Activated naive CD8-positive, alpha-beta T cell treated with anti-CD3 and anti-CD28 coated beads, Interleukin-2, amount 50 U/mL, for 24 hours (primary cell): ENCODE data around the gene CYLD.

Experiments used
- ATAC-seq: fragments of 150-1000 bp; cut with Tn5 transposase; one replicate; pipeline ENCODE4 v1.10.0; 2021
- DNase-seq: peaks from one replicate; pipeline ENCODE4 v3.0.0; 2021
- H3K27ac Mint-ChIP-seq: one replicate; pipeline ENCODE4 v1.8.0; 2021; ENCODE audit warnings: mild to moderate bottlenecking, mixed read lengths
- H3K27me3 Mint-ChIP-seq: one replicate; pipeline ENCODE4 v1.8.0; 2021; ENCODE audit warnings: mixed read lengths
- H3K36me3 Mint-ChIP-seq: one replicate; pipeline ENCODE4 v1.8.0; 2021; ENCODE audit warnings: low read depth, mixed read lengths
- H3K4me1 Mint-ChIP-seq: one replicate; pipeline ENCODE4 v1.8.0; 2021; ENCODE audit warnings: mixed read lengths
- H3K4me3 Mint-ChIP-seq: one replicate; pipeline ENCODE4 v1.8.0; 2021; ENCODE audit warnings: mild to moderate bottlenecking, moderate library complexity, mixed read lengths
- H3K9me3 Mint-ChIP-seq: one replicate; pipeline ENCODE4 v1.8.0; 2021; ENCODE audit warnings: mixed read lengths

CYLD gene

DNA sequence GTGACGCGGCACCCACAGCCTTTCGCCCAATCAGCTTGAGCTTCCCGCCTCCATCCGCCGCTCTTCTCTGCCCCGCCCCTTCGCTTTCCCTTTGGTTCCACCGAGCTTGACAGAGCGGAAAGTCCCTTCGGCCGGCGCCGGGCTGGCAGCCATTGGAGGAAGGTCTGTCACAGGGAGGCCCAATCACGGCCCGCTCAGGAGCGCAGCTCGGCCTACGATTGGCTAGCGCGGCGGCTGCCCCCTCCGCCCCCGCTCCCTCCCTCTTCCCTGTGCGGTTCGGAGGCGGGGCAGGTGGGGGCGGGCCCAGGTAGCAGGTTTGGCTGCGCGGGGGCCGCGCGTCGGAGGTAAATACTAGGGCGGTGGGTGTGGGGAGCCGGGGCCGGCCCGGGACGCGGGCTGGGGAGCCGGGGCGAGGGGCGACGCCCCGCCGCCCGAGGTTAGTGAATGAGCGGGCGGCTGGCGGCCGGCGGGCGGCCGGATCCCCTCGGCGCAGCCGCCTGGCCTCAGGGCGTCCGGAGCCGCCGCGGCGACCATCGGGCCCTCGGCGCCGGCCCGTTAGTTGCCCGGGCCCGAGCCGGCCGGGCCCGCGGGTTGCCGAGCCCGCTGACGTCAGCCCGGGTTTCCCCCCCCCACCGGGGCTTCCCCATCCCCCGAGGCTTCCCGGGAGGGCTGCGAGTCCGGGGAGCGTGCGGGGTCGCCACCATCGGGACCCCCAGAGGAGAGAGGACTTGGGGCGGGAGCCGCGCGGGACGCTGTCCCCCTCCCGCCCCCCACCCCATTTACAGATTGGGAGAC lies at the start of gene CYLD:
TSS of gene CYLD (plus strand) at position 306 of the 795 bp plus-strand sequence. CDS start 7,613 bp downstream, outside the sequence.
- DNase-seq (peak; percentile 99), ATAC-seq (peak; percentile 93)
- Mint-ChIP-seq H3K27me3 (peaks cover 1% of the 10 kb centered on the region), H3K4me1 (peaks cover 62% of the 10 kb centered on the region), H3K27ac (peak within 1 kb of the TSS; percentile 91), H3K36me3 (peaks cover 15% of the 10 kb centered on the region), H3K9me3 (no peaks in the 10 kb centered on the region), H3K4me3 (peak within 1 kb of the TSS; percentile 87)

DNA sequence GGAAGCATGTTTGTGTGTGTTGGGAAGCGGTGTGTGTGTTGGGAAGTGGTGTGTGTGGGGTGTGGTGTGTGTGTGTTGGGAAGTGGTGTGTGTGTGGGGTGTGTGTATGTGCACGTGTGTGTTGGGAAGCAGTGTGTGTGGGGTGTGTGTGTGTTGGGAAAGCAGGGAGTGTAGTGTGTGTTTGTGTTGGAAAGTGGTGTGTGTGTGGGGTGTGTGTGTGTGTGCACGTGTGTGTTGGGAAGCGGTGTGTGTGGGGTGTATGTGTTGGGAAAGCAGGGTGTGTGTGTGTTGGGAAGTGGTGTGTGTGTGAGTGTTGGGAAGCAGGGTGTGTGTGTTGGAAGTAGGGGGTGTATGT lies 49.3 kb upstream of the CYLD start:
- H3K4me3 Mint-ChIP-seq, result peak overlapping the region; percentile 56
- peaks cover 7% of the 10 kb centered on the region for H3K27me3 Mint-ChIP-seq
- ATAC-seq, result no peak
- no peaks in the 10 kb centered on the region for H3K9me3 Mint-ChIP-seq
- DNase-seq, result no peak
- H3K4me1 Mint-ChIP-seq, result peaks cover 60% of the 10 kb centered on the region
- H3K36me3 Mint-ChIP-seq, result peaks cover 3% of the 10 kb centered on the region
- peak overlapping the region; percentile 37 for H3K27ac Mint-ChIP-seq

DNA sequence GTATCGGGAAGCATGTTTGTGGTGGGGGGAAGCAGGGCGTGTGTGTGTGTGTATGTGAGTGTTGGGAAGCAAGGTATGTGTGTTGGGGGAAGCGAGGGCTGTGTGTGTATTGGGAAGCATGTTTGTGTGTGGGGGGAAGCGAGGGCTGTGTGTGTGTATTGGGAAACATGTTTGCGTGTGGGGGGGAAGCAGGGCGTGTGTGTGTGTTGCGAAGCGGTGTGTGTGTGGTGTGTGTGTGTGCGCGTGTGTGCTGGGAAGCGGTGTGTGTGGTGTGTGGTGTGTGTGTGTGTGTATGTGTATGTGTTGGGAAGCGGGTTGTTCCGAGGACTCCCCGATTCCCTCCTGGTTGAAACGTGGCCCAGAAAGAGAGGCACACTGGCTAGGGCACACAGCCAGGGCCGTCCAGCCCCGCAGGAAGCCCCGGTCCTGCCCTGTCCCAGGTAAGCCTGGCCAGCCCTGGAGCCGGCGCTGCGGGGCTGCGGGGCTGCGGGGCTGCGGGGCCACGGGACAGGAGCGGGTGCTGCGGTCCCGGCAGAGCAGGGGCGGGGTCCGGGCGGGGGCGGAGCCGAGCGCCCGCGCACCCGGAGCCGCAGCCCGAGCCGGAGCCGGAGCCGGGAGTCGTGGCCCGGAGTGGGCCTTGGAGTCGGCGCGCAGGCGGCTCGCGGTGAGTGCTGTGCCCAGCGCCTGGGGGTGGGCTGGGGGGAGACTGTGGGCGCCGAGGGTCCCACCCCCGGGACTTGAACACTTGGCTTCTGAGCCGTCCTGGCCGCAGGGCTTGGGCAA lies 48.7 kb upstream of the CYLD start, which contains the start of gene NOD2:
TSS of gene NOD2 (plus strand) at position 608 of the 783 bp plus-strand sequence. CDS start 5,890 bp downstream, outside the sequence.
- ATAC-seq, result no peak
- Mint-ChIP-seq H3K4me3 (peak within 1 kb of the TSS; percentile 69), H3K27ac (peak within 1 kb of the TSS; percentile 67), H3K9me3 (no peaks in the 10 kb centered on the region), H3K36me3 (peaks cover 3% of the 10 kb centered on the region), H3K27me3 (peaks cover 7% of the 10 kb centered on the region), H3K4me1 (peaks cover 65% of the 10 kb centered on the region)
- DNase-seq, result peak; percentile 30

DNA sequence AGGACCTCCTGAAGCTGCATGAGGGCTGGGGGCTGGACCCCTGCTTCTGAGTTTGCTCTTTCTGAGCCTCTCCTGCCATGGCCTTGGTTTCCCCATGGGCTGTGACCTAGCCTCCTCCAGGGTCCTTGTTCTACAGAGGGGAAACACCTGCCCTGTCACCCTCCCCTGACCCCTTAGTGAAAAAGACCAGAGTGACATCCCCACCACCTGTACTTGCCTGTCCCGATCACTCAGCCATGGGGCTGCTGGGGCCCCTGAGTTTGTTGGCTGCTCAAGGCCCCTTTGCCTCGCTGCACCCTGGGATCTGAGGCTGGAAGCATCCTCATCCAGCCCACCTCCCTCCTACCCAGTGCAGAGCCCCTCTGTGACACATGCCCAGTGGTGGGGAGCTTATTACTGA lies 47.7 kb upstream of the CYLD start:
- peaks cover 72% of the 10 kb centered on the region for H3K4me1 Mint-ChIP-seq
- DNase-seq, result no peak
- no peaks in the 10 kb centered on the region for H3K9me3 Mint-ChIP-seq
- peak overlapping the region; percentile 67 for H3K27ac Mint-ChIP-seq
- peak overlapping the region; percentile 69 for H3K4me3 Mint-ChIP-seq
- peaks cover 7% of the 10 kb centered on the region for H3K27me3 Mint-ChIP-seq
- ATAC-seq, result no peak
- peaks cover 3% of the 10 kb centered on the region for H3K36me3 Mint-ChIP-seq

DNA sequence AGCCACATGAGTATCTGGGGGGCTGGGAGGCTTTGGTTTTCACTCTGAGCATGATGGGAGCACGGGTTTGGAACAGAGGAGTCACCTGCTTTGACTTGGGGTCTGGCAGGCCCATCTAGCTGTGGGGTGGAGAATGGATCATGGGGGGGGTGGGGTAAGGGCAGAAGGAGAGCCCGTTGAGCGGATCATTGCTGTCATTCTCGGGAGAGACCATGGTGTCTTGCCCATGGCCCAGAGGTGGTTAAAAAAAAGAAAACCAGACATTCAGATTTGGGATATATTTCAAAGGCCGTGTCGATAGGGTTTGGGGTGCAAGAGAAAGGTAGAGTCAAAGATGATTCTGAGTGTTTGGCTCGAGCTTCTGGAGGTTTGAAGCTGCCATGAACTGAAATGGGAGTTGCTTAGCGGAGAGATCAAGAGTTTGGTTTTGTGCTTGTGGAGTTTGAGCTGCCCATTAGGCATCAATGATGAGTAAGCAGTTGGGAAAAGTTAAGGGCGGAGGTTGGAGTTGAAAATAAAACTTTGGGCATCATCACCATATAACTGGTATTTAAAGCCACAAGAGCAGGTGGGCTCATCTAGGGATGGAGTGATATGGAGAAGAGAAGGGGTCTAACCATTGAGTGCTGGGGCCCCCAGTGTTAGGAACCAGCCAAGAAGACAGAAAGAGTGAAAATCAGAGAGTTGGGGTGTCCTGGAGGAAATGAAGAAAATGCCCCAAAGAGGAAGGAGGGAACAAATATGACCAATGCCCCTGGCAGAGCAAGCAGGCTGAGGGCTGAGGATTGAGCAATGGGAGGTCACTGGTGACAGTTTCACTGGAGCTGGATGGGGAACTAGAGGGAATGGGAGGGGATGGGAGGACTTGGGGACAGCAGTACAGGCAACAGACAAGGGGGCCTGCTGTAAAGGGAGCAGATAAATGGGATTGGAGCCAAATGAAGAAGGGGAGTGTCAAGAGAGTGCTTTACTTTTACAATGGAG lies 46.6 kb upstream of the CYLD start:
- peaks cover 78% of the 10 kb centered on the region for H3K4me1 Mint-ChIP-seq
- peaks cover 7% of the 10 kb centered on the region for H3K36me3 Mint-ChIP-seq
- peak overlapping the region; percentile 69 for H3K4me3 Mint-ChIP-seq
- DNase-seq (no peak), ATAC-seq (no peak)
- peak overlapping the region; percentile 3 for H3K27ac Mint-ChIP-seq
- H3K9me3 Mint-ChIP-seq, result no peaks in the 10 kb centered on the region
- H3K27me3 Mint-ChIP-seq, result peaks cover 7% of the 10 kb centered on the region

DNA sequence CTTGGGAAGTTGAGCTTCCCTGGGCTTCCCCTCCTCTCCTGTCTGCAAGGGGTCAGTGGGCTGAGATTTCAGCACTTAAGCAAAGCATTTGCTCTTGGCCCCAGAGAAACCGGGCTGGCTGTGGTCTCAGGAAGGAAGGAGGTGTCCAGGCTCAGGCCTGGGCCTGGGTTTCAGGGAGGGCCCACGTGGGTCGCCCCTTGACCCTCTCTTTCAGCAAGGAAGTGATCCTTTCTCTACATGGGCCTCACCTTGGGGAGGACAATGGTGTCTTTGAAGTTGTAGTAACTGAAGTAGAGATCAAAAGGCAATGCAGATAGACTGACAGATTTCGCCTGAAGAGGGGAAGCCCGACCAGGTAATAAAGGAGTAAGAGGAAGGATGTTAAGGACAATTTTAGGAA lies 45.8 kb upstream of the CYLD start:
- peak overlapping the region; percentile 83 for H3K27ac Mint-ChIP-seq
- H3K9me3 Mint-ChIP-seq, result no peaks in the 10 kb centered on the region
- H3K4me1 Mint-ChIP-seq, result peaks cover 81% of the 10 kb centered on the region
- peaks cover 7% of the 10 kb centered on the region for H3K27me3 Mint-ChIP-seq
- H3K36me3 Mint-ChIP-seq, result peaks cover 9% of the 10 kb centered on the region
- DNase-seq, result no peak
- H3K4me3 Mint-ChIP-seq, result peak overlapping the region; percentile 9
- no peak for ATAC-seq

DNA sequence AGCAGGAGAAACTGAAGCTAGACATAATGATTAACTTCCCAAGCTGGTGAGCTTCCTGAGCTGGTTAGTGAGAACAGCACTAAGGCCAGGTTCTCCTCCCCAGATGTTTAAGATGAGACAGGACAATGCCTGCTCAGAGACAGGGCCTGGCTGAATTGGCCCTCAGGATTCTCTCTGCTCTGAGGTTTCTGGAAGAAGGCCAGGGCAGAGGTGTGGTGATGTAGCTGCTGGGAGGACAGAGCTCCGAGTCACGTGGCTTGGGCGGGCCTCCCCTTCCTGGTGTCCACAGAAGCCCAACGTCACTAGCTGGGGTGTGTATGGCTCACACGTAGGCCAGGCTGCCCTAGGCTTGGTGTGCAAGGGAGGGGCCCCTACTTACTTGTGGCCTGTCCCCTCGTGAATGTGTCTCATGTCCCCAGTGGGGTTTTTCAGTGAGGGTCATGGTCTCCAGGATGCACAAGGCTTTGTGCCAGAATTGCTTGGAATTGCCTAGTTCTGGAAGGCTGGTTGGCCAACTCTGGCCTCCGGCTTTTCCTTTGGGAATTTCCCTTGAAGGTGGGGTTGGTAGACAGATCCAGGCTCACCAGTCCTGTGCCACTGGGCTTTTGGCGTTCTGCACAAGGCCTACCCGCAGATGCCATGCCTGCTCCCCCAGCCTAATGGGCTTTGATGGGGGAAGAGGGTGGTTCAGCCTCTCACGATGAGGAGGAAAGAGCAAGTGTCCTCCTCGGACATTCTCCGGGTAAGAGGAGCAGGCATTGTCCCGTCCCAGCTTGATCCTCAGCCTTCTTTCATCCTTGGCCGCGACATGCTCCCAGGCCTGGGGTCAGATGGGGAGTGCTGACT lies 45.1 kb upstream of the CYLD start:
- peak; percentile 13 for ATAC-seq
- Mint-ChIP-seq H3K4me1 (peaks cover 85% of the 10 kb centered on the region), H3K4me3 (peak overlapping the region; percentile 9), H3K27me3 (peaks cover 7% of the 10 kb centered on the region), H3K36me3 (peaks cover 9% of the 10 kb centered on the region), H3K9me3 (no peaks in the 10 kb centered on the region), H3K27ac (peak overlapping the region; percentile 83)
- DNase-seq, result peak; percentile 67

DNA sequence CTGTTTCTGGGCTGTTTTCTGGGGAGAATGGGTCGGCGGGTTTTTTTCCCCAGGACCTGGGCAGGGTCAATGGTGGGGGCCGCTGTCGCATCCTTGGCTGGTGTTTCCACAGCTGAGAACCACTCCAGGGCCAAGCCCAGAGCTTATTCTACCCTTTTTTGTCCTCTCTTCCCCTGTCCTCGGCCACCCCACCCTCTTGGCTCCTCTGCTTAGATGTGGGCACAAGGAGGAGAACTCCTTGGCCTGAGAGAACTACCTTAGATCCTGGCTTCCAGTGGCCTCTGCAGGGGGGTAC lies 44.5 kb upstream of the CYLD start:
- H3K36me3 Mint-ChIP-seq, result peaks cover 9% of the 10 kb centered on the region
- peaks cover 7% of the 10 kb centered on the region for H3K27me3 Mint-ChIP-seq
- DNase-seq (no peak), ATAC-seq (no peak)
- no peaks in the 10 kb centered on the region for H3K9me3 Mint-ChIP-seq
- H3K27ac Mint-ChIP-seq, result peak overlapping the region; percentile 83
- H3K4me3 Mint-ChIP-seq, result peak overlapping the region; percentile 73
- peaks cover 85% of the 10 kb centered on the region for H3K4me1 Mint-ChIP-seq

DNA sequence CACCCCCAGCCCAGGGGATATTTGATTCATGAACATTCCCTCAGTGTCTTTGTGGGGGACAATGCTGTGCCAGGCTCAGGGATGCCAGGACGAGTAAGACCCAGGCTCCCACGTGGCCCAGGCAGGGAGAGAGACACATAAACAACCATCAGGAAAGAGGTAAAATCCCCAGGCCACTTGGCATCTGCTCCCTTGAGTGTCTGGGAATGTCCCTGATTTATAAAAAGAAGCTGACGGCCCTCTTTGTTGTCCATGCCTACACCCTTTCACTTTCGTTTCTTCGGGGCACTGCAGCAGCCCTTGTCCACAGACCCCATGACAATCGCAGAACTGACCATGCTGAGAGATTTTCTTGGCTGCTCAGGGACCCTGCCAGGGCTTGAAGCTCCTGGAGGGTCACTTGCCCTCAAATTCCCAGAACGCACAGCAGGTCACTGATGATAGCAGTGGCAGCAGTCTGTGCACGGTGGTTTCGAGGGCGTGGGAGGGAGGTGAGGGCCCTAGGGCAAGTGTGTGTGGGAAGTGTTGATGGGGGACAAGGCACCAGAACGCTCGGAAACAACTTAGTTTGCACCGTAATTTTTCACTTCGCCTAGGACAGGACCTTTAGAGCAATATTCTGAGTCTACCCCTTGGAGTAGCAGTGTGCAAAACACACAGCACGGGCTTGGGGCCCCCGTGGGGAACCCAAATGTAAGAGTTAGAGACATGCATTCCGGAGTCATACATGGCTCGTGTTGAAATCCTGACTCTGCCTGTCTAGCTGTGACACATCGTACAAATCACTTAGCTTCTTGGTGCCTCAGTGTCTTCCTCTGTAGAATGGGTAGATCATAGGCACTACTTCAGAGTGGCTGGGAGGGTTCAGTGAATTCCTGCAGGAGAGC lies 43.8 kb upstream of the CYLD start:
- Mint-ChIP-seq H3K4me1 (peaks cover 84% of the 10 kb centered on the region), H3K36me3 (peaks cover 11% of the 10 kb centered on the region), H3K27ac (peak overlapping the region; percentile 83), H3K4me3 (peak overlapping the region; percentile 73), H3K9me3 (no peaks in the 10 kb centered on the region), H3K27me3 (peaks cover 7% of the 10 kb centered on the region)
- DNase-seq (peak; percentile 67), ATAC-seq (peak; percentile 65)

DNA sequence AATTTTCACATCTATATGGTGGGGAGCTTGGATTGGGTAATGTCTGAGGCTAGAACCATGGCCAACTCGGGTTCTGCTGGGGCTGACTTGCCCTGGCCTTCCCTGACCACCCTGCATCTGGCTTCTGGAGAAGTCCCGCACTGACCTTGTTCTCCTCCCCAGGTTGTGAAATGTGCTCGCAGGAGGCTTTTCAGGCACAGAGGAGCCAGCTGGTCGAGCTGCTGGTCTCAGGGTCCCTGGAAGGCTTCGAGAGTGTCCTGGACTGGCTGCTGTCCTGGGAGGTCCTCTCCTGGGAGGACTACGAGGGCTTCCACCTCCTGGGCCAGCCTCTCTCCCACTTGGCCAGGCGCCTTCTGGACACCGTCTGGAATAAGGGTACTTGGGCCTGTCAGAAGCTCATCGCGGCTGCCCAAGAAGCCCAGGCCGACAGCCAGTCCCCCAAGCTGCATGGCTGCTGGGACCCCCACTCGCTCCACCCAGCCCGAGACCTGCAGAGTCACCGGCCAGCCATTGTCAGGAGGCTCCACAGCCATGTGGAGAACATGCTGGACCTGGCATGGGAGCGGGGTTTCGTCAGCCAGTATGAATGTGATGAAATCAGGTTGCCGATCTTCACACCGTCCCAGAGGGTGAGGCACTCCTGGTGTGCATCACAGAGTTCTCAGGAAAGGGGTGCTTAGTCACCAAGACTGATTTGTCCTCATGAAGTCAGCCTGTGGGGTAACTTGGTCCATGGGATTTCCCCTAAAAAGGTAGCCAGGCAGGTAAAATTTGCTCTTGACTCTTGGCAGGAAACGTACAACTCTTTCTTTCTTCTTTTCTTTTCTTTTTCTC lies 42.3 kb upstream of the CYLD start:
- H3K36me3 Mint-ChIP-seq, result peaks cover 21% of the 10 kb centered on the region
- peaks cover 78% of the 10 kb centered on the region for H3K4me1 Mint-ChIP-seq
- ATAC-seq (peak; percentile 81), DNase-seq (peak; percentile 65)
- H3K9me3 Mint-ChIP-seq, result peaks cover 7% of the 10 kb centered on the region
- peaks cover 4% of the 10 kb centered on the region for H3K27me3 Mint-ChIP-seq
- peak overlapping the region; percentile 54 for H3K4me3 Mint-ChIP-seq
- H3K27ac Mint-ChIP-seq, result peak overlapping the region; percentile 83

DNA sequence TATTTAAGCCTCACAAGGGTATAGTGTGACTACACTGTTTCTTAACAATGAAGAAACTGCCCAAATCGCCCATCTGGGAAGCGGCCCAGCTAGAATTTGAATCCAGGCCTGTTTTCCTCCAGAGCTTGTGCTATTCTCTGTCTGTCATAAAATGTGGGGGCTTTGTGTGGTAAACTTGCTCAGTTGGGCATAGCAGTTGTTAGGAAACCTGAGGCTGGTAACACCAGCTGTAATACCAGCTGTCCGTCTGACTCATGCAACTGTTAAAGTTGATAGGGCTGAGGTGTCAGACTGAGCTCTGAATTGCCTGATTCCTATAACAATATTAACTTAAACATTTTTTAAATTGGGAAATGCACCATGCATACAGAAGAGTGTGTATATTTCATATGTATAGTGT lies 39.2 kb upstream of the CYLD start:
- Mint-ChIP-seq H3K36me3 (peaks cover 38% of the 10 kb centered on the region), H3K9me3 (peaks cover 21% of the 10 kb centered on the region), H3K27ac (no peak overlapping the region), H3K27me3 (no peaks in the 10 kb centered on the region), H3K4me3 (no peak overlapping the region), H3K4me1 (peaks cover 72% of the 10 kb centered on the region)
- ATAC-seq (no peak), DNase-seq (no peak)

DNA sequence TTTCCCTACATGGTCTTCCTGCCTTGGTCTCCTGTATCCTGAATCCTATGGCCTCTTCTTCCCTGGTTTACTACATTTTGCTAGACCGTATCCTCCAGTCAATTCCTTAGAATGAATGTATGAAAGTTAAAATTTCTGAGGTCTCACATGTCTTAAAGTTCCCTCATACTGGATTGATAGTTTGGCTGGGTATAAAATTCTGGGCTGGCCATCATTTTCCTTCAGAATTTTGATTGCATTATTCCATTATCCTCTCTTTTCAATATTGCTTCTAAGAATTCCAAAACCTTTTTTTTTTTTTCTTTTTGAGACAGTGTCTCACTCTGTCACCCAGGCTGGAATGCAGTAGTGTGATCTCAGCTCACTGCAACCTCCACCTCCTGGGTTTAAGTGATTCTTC lies 37.6 kb upstream of the CYLD start:
- no peak overlapping the region for H3K4me3 Mint-ChIP-seq
- no peak for DNase-seq

More for the DNA sequence above, 37.6 kb upstream of the CYLD start:
- Mint-ChIP-seq H3K9me3 (peaks cover 21% of the 10 kb centered on the region), H3K27ac (no peak overlapping the region), H3K4me1 (peaks cover 72% of the 10 kb centered on the region), H3K36me3 (peaks cover 39% of the 10 kb centered on the region), H3K27me3 (no peaks in the 10 kb centered on the region)
- ATAC-seq, result no peak
